Fibroblast of lung (primary cell): ENCODE measurements around the gene GPR75.

Experiments used
- CTCF ChIP-seq, 2 donors: IDR thresholded peaks in 1 of 2; conservative IDR thresholded peaks in 1 of 2; 1 replicate in 1 of 2; 2 replicates in 1 of 2; pipeline ENCODE4 v1.5.1; 2011 to 2012; ENCODE audit warnings: low read length in 2 of 2, control low read depth in 1 of 2, inconsistent platforms in 1 of 2, low read depth in 1 of 2, mild to moderate bottlenecking in 1 of 2
- EZH2 ChIP-seq: IDR thresholded peaks from 2 replicates; pipeline ENCODE4 v1.5.1; 2012; ENCODE audit warnings: low read length, control low read depth, mild to moderate bottlenecking; ENCODE audit errors: missing control alignments

- TF ChIP-seq CTCF (conservative IDR thresholded peaks at IDR 0.05 in 1 of 2, IDR thresholded peaks at IDR 0.05 in 1 of 2; ENCODE audit: low read depth in 1 of 2, low read length in 2 of 2) = no peak
- TF ChIP-seq EZH2 = no peak
Observed at GRCh38 chr2:53886406-53887280, 26.9 kb upstream of the GPR75 start.
